ENCODE results near the gene PCDH15.

Gene PCDH15

DNA sequence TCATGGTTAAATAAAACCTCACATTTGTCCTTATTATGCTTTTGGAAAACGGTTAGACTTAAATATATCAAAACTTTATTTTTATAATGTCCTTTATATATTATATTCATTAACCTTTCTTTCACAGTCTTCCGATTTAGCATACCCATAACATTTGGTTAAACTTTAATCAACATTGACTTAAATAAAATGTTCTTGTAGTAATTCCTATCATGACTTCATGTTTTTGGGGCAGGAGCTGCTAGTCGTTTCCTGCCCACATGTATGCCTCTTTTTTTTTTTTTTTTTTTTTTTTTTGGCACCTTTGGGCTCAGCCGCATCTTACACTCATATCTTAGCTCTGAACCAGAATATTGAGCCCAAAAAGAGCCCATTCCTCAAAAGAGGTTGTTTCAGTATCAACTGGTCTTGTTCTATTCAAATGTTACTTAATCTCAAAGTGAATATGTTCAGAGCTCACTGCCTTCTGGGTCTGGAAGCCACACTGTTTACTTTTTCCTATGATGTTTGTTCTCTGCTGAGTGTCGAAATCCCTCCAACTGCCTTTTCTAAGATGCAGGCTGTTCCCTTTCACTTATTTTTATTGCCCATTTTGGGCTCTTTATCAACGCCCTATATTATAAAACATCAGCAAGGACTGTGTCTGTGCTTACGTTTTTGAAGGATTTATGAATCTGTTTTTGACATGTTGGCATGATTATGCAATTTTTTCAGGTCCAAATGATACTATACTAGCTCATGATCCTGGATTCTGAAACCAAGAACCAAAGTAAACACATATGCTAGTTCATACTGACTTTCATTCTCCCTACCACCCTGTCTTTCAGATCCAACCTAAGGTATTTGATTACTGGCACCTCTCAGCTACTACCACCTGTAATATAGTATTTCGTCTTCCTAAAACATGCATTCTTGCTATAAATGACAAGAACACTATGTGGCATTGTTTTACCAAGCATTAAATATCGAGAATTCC lies 914.4 kb downstream of the PCDH15 start:
- no peak for DNase-seq (ENCODE audit: insufficient read length, low spot score)
- no peak for TF ChIP-seq POLR2A (IDR thresholded peaks at IDR 0.05; ENCODE audit: low read depth, low read length)
- FAIRE-seq, result no peak

DNA sequence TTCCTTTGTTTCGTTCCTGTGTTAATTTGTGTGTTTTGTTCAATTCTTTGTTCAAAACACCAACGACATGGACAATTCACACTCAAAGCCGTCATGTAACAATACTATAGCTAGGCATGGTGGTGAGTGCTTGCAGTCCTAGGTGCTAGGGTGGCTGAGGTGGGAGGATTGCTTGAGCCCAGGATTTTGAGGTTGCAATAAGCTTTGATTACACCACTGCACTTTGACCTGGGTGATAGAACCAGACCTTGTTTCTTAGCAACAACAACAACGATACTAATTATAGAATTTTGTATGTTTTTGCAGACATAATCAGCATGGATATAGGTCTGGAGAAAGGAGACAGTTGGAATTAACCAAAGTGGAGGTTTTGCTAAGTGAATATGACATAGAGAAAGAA lies 936.2 kb downstream of the PCDH15 start:
- FAIRE-seq, result no peak
- no peak for DNase-seq (ENCODE audit: insufficient read length, low spot score)
- no peak for TF ChIP-seq POLR2A (IDR thresholded peaks at IDR 0.05; ENCODE audit: low read depth, low read length)

DNA sequence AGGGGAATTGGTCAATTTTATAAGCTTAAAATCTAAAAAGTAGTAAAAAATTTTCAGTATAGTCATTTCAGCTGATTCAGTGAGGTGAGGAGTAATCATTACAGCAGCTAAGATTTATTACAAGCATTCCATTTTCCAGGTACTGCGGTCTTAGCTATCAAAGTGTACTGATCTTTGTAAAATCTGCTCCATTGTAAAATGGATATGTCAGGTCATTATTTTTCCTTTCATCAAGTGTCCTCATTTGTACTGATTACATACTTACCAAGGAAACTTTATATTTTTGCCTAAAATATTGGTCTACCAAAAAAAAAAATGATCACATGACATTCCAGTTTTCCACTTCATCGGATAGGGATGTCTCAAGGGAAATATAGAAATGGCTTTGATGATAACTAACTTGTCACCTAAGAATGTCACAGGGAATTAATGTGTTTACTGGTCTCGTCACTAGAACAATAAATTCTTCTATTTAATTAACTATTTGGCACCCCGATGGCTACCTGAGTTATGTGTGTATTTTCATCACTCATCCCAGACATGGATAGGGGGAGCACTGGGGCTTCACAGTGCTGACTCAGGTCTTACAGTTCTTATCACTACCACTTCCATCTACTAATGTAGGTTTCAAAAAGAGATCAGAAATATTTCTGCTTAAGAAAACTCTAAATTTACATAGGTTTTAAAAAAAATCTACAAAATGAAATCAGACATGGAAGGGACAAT lies 948.4 kb downstream of the PCDH15 start:
- TF ChIP-seq POLR2A (IDR thresholded peaks at IDR 0.05; ENCODE audit: low read depth, low read length), result no peak
- no peak for DNase-seq (ENCODE audit: insufficient read length, low spot score)

DNA sequence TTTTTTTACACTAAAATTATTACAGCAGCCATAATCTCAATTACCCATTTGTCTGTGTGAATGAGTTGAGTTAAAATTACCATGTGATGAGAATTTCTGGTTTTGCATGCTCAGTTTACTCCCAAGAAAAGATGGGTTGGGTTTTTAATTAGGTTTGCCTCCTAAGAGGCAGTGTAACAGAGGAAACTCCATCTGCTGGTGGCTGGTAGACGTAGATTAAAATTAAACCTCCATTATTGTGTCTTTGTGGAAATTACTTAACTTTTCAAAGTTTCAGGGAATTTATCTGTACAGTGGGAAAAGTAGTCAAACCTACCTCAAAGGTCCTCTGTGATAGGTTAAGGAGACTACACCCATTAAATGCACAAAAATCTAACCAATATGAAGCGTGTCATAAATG lies 954.2 kb downstream of the PCDH15 start:
- FAIRE-seq, result no peak
- no peak for TF ChIP-seq POLR2A (IDR thresholded peaks at IDR 0.05; ENCODE audit: low read depth, low read length)
- no peak for DNase-seq (ENCODE audit: insufficient read length, low spot score)

More for the DNA sequence above, 948.4 kb downstream of the PCDH15 start:
- no peak for FAIRE-seq

GRCh38 chr10:53843736-53844362 lies 957.2 kb downstream of the PCDH15 start:
- DNase-seq (ENCODE audit: insufficient read length, low spot score) (no peak), FAIRE-seq (no peak)
- no peak for TF ChIP-seq POLR2A (IDR thresholded peaks at IDR 0.05; ENCODE audit: low read depth, low read length)

- TF ChIP-seq POLR2A (IDR thresholded peaks at IDR 0.05; ENCODE audit: low read depth, low read length), result no peak
- no peak for FAIRE-seq
- no peak for DNase-seq (ENCODE audit: insufficient read length, low spot score)
Observed at GRCh38 chr10:53841483-53842145, 959.4 kb downstream of the PCDH15 start.

DNA sequence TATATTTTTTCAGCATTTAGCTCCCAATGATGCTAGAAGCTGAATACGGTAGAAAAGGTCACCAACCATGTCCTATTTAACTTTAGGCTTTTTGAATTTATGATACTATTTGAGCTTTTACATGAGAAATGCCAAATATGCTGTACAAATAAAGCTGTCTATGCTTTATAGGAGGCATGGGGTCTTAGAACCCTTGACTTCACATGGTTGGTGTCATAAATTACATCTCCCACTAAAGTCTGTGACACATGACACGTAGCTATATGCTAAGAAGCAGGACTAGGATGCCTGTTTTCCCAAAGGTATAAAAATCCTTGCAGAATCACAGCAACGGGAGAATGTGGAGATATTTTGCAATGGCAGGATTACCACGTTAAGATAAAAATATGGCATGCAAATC lies 960.4 kb downstream of the PCDH15 start:
- FAIRE-seq, result no peak
- no peak for TF ChIP-seq POLR2A (IDR thresholded peaks at IDR 0.05; ENCODE audit: low read depth, low read length)

DNA sequence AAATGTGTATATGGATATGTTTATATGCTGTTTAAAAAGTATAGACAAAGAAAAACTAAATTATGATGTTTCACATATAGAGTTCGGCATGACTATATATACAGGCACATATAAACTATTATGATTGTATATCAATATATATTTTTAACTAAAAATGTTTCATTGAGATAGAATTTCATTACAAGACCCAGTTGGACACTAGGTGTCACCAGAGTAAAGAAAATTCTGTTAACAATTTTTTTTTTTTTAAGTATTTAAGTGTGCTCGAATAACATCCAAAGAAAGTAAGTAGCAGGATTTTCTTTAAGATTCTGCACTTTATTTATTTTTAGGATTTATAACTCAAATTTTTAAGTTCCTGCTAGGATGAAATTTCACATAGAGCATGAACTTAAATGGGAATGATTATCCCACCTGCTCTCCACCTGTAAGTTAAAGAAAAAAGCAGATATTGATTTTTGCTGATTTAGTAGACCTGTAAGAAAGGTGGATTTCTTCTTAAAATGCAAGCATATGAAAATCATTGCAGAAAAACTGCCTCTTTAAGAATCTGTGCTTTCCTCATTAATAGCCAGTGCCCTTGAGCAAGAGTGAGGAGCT lies 961.5 kb downstream of the PCDH15 start:
- TF ChIP-seq POLR2A (IDR thresholded peaks at IDR 0.05; ENCODE audit: low read depth, low read length), result no peak
- FAIRE-seq (no peak), DNase-seq (ENCODE audit: insufficient read length, low spot score) (no peak)

More for the DNA sequence above, 960.4 kb downstream of the PCDH15 start:
- DNase-seq (ENCODE audit: insufficient read length, low spot score), result no peak

DNA sequence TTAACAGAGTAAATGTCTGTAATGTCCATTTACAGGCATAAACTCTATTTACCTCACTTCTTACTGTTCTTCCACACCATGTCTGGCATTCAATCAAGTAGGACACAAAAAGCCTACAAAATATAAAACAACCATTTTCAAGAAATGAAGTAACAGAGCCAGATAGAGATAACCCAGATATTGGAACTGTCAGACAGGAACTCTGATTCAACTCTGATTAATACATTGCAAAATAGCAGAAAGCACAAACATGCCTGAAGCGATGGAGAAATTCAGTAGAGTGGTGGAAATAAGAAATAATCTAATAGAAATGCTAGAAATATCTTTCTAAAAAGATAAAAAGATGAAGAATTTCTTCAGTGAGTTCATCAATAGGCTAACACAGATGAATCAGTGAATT lies 964.4 kb downstream of the PCDH15 start:
- no peak for DNase-seq (ENCODE audit: insufficient read length, low spot score)
- no peak for TF ChIP-seq POLR2A (IDR thresholded peaks at IDR 0.05; ENCODE audit: low read depth, low read length)
- FAIRE-seq, result no peak

DNA sequence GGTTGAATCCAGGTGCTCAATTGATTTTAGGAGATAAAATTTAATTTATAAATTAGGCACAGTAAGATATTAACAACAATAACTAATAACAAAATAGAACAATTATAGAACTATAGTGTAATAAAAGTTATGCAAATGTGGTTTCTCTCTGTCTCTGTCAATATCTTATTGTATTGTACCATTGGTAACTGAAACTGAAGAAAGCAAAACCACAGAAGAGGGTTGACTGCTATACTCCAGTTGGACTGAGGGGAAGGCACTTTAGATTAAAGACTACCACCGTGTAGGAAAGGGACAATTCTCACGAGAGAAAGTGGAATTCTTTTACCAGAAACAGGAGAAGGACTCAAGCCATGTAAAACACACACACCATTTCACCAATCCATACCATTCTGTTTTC lies 967.1 kb downstream of the PCDH15 start:
- FAIRE-seq, result no peak
- DNase-seq (ENCODE audit: insufficient read length, low spot score), result no peak
- no peak for TF ChIP-seq POLR2A (IDR thresholded peaks at IDR 0.05; ENCODE audit: low read depth, low read length)

DNA sequence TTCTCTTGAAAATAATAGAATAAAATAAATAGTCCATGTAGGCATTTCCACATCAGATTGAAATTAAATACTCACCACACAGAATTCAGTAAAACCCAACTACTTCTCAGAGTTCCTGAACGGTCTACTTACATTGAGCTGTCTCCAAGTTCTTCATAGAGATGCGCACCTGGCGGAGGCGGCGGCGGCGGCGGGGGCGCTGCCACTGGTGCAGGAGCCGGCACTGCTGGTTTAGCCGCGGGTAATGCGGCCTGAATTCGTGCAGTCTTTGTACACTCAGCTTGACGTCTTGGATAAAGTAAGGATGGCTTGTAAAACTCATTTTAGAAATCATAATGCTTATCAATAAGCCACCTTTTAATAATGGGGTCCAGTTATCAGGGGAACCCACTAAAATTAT lies 973.8 kb downstream of the PCDH15 start:
- no peak for DNase-seq (ENCODE audit: insufficient read length, low spot score)
- no peak for TF ChIP-seq POLR2A (IDR thresholded peaks at IDR 0.05; ENCODE audit: low read depth, low read length)
- FAIRE-seq, result no peak

DNA sequence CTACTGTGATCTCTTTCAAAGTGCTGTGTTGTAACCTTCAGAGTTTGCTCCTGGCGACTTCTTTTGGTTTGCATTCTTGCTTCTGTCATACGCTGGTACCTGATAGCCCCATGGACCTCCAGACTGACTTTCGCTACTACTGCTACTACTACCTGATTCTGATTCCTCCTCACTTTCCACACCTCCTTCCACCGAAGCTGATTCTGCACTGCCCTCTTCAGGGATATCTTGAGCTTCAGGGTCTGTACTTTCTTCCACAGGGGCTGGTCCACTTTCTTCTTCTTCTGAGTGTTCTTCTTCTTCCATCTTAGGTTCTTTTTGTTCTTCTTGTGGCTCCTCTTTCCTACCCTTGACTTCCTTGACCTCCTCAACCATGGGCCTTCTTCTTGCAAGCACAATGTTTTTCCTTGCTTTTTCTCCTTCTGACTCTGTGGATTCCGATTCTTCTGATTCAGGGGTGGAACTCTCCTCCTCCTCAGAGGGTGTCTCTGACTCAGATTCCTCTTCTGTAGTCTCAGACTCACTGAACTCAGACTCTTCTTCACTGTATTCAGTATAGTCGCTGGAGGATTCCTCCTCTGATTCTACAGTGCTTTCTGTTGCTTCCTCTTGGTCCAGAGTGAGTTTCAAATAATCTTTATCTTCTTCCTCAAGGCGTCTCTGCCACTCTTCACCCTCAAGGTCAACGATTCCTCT lies 992.2 kb downstream of the PCDH15 start:
- no peak for FAIRE-seq
- DNase-seq (ENCODE audit: insufficient read length, low spot score), result no peak
- no peak for TF ChIP-seq POLR2A (IDR thresholded peaks at IDR 0.05; ENCODE audit: low read depth, low read length)
